IPS-NIHi7 (cell line): Measurements from ENCODE around the gene ZNF648.
A peak's percentile ranks its signal among the peaks of the same experiment; 100 is the strongest.
"Not testable (repeated sequence)": the region's sequence is repeated elsewhere in the genome, so short reads cannot be mapped to it uniquely, and the experiment has no call there.

Experiments used
- DNase-seq: peaks from one replicate; pipeline ENCODE4 v3.0.0; 2012; ENCODE audit warnings: mixed read lengths; ENCODE audit errors: extremely low spot score

Gene ZNF648

DNA sequence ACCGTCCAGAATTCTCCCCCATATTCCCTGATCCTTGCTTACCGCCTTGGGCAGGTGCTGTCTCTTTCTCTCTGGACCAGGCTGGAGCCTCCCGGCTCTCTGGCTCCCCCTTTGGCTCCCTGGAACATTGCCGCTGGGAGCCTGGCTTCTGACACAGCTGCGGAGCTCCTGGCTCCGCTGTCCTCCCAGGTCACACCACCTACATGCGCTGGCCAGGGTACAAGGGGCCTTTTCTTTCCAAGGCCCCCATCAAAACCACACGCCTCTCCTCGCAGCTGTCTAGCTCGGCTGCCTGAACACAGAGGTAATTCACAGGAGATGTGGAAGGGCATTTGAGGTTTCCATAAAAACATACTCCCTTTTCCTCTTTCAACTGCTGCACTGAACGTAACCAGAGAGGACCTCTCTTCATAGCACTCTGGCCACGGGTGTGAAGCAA, 7.5 kb upstream of the ZNF648 start:
- DNase-seq = peak; percentile 81

DNA sequence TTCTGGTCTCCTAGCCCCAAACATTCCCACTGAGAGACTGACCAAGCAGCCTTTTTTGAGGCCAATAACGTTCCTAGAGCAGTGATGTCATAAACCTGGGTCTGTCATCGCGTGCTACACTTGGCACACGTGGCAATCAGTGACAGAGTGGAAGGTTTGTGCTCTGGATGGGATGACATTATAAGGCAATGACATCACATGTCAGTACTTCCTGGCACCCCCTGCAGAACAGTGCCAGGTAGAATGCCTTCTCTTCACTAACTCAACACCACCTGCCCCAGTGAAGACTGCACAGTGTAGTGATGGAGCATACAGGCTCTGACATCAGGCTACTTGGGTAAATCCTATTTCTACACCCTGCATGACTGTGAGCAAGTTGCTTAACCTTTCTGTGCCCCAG, 5.4 kb upstream of the ZNF648 start:
- no peak for DNase-seq

DNA sequence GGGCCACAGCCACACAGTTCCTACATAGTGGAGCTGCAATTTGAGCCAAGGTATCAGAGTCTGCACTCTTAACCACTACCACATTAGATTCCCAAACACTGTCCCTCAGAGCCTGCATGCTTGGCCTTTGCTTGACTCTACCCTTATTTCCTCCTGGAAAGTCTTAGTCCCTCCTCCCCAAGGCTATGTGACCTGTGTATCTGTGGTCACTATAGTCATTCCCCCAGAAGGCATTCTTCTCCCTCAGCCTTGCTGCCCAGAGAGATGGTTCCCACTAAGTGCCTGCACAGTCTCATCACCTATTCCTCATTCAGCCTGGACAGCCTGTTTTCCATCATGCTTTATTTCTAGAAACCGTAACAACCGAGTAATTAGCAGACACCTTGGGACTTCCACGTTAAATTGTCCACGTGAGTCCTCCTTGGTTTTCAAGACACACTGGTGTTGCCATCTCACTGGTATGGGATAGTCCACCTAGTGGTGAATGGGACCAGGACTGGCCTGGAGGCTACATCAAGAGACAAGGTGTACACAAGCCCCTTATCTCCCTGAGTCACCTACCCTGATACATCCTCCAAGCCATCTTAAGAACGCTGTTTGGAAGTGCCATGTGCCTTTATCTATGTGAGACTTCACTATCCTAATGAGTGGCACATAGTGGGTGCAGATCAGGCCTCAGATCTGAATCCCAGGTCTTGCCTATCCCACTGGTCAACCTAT, 3.8 kb upstream of the ZNF648 start:
- no peak for DNase-seq

DNA sequence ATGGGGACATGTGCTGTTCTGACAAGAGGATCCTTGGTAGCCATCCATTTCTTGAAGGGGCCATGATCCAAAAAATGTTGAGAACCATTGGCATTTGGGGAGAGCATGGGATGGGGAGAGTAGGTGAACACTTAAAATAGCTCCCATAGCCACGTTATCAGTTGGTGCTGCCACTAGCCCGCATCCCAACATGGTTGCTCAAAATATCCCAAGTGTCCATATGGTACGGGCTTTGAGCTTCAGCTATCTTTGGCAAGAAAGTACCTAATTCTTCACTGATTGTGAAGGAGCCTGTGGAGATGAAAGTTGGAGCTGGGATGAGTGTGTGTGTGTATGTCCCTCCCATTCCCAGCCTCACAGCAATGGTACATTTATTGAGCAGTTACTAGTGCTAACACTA, 3.1 kb upstream of the ZNF648 start:
- no peak for DNase-seq

DNA sequence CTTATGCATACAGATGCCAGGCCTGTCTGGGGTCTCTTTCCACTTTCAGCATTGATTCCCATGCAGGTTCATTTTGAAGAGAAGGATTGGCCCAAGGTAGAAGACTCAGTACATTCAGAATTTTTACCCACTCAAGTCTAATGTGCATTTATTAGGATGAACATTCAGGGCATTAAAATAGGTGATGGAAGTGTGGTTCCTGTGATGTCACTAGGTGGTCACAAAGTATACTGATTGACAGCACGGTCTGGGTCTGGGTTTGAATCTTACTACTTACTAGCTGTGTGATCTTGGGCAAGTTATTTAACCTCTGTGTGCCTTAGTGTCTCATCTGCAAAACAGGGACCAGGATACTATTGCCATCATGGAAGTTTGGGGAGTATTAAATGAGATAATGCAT, 711 bp upstream of the ZNF648 start:
- DNase-seq = no peak

DNA sequence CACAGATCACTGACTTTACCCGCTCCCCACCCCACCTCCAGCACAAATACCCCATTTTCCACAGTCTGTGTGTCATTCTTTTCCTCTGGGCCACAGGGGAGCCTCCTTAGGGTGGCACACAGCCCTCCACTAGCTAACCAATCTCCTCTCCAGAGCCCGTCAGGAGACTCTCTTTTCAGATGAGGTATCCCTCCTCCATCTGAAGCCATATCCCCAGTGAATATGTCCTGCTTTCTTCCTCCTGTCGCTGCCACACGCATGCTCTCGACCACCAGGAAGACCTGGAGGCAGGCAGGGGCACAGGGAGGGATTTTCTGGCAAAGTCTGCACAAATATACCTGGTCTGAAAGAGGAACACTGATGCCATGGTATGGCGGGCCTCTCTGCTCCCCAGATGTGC, 635 bp downstream of the ZNF648 start:
- no peak for DNase-seq

DNA sequence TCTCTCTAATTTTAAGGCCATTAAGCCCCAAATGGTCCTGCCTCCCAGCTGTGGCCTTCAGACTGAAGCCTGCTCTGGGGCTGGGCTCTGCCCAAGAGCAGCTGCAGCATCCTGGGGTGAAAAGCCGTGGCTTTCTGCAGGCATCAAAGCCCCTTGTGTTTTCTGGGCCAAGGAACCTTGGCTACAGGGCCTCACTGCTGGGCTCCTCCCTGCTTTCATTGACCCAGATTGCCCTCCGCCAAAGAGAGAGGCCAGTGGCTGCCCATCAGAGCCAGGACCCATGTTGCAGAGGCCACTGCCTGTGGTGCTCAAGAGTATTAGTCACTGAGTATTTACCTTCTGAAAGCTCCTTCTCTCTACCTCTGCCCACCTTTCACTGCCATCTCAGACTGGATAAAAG, 1.6 kb downstream of the ZNF648 start:
- DNase-seq = no peak

DNA sequence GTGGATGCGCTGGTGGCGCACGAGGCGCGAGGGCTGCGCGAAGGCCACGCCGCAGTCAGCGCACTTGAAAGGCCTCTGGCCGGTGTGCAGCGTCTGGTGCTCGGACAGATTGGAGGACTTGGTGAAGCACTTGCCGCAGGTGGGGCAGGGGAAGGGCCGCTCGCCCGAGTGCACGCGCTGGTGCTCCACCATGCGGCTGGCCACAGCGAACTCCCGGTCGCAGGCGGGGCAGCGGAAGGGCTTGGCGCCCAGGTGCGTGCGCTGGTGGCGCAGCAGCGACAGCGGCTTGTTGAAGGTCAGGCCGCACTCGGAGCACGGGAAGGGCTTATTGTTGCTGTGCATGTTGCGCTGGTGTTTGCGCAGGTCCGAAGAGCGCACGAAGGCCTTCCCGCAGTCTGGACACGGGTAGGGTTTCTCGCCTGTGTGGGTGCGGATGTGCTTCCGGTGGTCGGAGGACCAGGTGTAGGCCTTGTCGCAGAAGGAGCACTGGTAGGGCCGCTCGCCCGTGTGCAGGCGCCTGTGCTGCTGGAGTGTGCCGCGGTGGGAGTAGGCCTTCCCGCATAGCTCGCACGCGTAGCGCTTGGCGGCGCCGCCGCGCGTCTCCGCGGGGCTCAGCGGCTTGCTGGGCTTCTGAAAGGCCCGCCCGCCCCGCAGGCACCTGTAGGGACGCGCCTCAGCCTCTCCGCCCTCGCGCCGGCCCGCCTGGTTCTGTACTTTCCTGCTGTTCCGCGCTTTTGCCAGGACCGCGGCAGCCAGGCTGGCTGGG, 4.7 kb downstream of the ZNF648 start:
- DNase-seq = peak; percentile 22

DNA sequence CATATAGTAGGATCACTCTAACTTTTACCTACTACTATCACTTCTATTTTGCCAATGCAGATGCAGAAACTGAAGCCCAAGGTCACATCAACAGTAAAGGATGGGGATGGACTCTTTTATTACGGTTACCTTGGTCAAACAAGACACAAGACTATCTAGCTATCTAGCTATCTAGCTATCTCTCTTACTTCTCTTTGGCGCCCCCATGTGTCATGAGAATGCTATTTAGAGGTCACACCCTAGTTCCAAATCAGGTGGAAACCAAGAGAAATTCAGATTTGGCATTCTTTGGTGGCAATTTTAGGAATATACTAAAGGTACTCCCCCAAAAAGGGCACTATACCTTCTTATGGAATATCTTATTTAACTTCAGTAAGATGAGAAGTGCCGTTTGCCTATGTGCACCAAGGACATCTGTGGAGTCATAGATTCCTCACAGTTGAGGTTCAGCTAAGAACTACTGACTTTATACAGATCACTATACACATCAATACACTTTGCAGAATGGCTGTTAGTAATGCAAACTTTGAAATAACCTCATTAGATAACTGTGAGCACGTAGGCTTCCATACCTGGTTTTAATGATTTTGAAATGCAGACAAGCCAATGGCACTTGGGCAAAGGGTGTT, 6.7 kb downstream of the ZNF648 start:
- DNase-seq = peak; percentile 56

DNA sequence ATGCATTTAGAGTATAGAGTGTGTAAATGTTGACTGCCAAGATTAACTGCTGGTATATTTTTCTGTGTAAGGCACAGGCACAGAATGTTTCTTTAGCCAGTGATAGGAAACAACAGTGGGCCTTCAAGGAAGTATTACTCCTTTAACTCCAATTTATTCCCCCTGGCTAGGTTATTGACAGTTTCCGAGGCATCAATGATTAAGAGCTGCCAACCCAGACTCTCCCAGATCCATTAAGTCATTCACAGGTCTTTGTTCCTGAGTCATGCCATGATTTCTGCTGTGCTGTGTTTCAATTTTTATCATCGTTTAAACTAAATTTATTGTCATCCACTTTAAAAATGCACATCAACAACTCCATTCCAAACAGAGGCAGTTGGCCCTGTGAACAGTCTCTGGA, 9.2 kb downstream of the ZNF648 start:
- no peak for DNase-seq

DNA sequence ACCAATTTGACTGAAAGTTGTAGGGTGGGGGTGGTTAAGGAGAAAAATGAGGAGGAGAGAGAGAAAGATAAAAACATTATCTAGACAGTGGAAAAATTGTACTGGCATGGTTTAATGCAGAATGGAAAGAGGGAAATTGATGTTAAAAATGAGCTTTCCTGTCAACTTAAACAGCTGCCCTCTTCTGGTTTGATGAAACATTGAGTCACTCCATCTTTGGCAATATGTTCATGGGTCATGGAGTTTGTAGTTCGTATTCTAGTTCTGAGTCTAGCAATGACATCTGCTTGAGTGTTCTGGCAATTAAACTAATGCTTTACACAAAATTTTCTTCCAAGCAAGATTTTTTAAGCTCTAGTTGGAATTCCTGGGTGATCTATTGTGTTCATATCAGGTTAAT, 9.6 kb downstream of the ZNF648 start:
- DNase-seq = no peak

DNA sequence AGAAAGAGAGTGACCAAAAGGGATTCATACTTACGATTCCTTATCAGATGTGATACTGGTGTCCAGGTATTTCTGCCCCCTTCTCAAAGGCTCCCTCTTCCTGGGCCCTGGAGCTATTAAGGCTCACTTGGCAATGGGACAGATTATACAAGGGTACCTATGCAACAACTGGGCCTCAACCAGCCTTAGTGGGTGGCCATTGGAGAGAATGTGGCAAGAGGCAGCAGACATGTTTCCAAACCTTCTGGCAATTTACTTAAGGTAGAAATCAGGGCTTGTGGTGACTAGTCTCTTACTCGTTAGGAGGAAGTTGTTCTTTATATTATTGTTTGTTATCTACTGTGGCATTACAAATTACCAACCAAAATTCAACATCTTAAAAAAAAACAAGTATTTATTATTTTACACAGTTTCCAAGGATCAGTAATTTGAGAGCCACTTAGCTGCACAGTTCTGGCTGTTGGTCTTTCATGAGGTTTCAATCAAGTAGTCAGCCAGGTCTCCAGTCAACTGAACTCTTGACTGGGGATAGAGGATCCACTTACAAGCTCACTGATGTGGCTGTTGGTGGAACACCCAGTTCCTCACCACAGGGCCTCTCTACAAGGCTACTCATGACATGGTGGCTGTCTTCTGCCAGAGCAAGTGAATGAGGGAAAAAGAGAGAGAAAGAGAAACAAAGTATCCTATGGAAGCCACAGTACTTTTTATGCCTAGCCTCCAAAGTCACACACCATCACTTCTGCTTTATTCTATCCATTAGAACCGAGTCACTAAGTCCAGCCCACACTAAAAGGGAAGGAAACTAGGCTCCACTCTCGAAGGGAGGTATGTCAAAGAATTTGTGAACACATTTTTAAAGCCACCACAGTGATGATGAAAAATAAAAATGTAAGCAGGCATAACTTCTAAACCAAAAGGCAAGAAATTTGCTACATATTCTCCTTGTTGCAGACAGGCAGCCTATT, 10.7 kb downstream of the ZNF648 start:
- no peak for DNase-seq

DNA sequence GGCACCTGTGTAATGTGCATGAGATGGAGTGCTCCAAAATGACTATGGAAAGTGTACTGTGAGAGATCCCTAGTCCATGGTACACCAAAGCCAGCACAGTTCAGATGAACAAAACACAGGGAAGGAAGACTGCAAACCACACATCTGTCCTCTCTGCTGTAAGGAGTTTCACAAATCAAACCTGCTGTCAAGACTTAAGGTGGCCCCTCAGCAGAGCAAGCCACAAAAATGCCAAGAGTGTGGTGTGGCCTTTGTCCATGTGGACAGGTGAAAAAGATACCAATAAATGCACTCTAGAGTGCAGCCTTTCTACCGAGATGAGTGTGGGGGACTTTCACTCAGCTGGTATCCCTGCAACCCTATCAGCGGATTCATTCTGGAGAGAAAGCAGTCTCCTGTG, 12.9 kb downstream of the ZNF648 start:
- no peak for DNase-seq

DNA sequence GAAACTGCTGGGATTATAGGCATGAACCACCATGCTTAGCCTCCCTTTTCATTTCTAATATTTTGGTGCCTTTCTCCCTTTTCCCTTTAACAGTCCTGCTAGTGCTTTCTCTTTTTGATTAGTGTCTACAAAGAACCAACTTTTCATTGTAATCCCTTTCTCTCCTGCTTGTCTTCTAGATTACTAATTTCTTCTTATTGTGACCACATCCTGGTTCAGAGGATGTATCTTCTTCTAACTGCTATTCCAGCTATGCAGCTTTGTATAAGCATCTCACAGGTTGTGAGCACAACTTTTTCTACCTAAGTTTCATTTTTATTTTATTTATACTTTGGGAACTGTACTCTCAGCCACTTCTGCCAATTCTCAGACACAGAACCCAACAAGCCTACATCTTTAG, 14.7 kb downstream of the ZNF648 start:
- no peak for DNase-seq

DNA sequence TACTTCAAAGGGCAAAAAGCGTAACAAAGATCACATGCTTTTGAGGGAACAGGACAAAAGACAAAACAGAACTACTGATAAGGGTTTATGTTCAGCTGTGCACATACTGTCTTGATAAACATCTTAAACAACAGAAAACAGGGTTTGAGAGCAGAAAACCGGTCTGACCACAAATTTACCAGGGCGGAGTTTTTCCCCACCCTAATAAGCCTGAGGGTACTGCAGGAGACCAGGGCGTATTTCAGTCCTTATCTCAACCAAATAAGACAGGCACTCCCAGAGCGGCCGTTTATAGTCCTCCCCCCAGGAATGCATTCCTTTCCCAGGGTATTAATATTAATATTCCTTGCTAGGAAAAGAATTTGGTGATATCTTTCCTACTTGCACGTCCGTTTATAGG, 16.0 kb downstream of the ZNF648 start:
- DNase-seq = not testable (repeated sequence)

DNA sequence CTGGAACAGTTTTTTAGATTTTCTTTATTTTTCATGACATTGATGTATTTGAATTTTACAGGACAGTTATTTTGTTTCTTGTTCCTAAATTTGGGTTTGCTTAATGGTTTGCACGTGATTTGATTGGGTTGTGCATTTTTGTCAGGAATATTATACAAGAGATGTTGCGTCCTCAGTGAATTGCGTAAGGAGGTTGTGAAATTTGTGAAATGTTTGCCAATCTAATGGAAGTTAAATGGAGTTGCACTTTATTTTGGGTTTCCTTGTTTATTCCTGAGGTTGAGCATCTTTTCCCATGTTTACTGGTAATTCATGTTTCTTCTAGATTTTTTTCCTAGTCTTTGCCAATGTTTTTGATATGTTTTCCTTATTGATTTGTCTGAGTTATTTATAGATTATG, 19.9 kb downstream of the ZNF648 start:
- DNase-seq = no peak

DNA sequence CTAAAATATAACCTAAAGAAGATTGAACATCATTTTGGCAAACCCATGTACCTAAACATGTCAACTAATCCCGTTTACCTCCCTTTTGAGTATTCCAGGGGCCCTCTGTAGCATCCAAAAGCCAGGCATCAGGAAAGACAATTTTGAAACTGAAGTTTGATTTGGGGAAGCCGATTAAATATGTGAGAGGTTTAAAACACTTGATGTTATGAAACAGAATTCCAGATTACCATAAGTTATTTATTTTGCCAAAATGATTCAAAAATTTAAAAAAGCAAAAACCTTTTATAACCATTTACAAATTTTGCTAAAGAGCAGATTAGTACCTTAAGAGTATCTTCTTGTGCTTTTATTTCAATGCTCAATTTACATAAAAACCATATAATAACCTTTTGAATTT, 23.3 kb downstream of the ZNF648 start:
- no peak for DNase-seq

DNA sequence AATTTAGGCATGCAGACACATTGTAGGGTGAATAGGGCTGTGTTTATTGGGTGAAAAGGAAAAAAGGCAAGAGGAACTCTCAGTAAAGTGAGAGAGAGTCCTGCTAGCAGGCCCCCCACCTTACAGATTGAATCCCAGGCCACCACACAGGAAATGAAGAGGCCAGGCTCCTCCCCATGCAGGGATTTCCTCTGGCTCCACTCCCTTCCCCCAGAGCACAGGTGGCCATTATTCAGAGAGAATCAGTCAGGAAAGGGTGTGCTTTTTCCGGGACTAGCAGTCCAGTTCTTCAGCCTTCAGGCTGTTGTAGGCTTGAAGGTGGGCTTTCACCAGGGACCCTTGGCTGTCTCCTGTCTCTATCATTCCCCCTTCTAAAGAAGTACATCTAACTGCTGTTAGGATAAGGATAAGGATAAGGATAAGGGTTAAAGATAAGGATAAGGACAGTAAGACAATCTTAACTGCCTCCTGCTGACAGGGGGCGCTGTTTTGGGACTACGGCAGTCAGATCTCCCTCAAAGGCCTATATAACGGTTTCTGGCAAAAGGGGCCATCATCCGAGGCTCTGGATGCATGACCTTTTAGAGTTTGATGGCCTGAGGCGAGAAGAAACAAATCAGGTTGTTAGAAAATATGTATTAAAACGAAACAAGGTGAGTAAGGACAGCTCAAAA, 26.3 kb downstream of the ZNF648 start:
- no peak for DNase-seq

DNA sequence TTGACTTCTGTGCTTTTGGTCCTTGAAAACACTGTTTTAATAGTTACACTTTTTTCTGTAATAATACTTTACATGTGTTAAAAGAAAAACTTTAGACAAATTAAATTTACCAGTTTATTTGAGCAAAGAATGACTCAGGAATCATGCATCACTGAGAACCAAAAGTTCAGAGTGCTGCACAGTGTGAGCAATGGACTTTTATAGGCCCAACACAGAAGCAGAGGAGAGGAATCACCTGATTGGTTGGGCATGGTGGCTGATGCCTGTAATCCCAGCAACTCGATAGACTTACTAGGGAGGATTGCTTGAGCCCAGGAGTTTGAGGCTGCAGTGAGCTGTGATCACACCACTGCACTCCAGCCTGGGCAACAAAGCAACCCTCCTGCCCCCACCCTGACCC, 29.3 kb downstream of the ZNF648 start:
- no peak for DNase-seq

DNA sequence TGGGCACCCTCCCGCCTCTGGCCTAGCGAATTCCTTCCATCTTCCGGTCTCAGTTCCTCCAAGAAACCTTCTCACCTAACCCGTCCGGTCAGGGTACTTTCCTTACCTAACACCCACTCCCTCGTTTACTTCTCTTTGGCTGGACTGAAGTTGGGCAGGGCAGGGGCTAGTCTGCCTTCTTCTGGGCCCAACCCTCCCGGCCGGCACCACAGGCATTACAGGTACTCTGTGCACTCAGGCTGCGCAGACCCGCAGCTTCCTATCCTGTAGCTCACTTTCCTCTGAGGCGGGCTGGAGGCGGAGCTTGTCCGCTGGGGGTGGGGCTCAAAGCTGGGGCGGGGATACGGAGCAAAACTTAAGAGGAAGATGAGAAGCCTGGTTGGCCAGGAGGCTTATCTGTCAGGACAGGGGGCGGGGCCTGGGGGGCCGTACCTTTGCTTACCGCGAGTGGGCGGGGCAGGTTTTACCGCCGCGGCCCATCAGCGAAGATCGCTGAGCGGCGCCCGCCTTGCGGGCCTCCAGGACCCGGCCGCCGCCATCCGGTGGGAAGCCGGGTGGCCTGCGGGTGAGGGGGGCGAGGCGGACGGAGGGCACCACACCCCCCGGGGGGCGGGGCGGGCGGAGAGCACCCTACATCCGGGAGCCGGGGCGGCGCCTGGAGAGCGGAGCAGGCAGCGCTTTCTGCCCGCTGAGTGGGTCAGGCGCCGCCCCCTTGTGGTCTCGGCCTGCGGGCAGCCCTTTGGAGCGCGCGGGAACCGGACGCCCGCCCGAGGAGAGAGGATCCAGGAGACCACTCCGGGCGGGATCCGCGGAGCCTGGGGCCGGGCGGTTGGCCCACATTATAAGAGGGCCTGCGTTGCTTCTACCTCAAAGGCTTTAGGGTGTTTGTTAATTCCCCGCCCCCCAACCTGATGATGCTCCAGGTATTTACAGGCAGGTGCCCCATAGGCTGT, 31.9 kb downstream of the ZNF648 start:
- DNase-seq = peak; percentile 95
